Measurements from ENCODE around the gene NAALAD2.

GRCh38 chr11:90100431-90100830 lies 34.0 kb upstream of the NAALAD2 start:
- no peak for TF ChIP-seq CTCF (IDR thresholded peaks at IDR 0.05)
- TF ChIP-seq ZFX (IDR thresholded peaks at IDR 0.05; ENCODE audit: borderline replicate concordance): no peak
